Stimulated activated CD8-positive, alpha-beta memory T cell treated with anti-CD3 and anti-CD28 coated beads, Interleukin-15, amount 100 ng/mL, for 24 hours (primary cell): Measurements from ENCODE around the gene HOXA1.

Experiments
- DNase-seq: peaks from one replicate; pipeline ENCODE4 v3.0.0-alpha.2; 2020; ENCODE audit warnings: low read depth

HOXA1 gene

DNA sequence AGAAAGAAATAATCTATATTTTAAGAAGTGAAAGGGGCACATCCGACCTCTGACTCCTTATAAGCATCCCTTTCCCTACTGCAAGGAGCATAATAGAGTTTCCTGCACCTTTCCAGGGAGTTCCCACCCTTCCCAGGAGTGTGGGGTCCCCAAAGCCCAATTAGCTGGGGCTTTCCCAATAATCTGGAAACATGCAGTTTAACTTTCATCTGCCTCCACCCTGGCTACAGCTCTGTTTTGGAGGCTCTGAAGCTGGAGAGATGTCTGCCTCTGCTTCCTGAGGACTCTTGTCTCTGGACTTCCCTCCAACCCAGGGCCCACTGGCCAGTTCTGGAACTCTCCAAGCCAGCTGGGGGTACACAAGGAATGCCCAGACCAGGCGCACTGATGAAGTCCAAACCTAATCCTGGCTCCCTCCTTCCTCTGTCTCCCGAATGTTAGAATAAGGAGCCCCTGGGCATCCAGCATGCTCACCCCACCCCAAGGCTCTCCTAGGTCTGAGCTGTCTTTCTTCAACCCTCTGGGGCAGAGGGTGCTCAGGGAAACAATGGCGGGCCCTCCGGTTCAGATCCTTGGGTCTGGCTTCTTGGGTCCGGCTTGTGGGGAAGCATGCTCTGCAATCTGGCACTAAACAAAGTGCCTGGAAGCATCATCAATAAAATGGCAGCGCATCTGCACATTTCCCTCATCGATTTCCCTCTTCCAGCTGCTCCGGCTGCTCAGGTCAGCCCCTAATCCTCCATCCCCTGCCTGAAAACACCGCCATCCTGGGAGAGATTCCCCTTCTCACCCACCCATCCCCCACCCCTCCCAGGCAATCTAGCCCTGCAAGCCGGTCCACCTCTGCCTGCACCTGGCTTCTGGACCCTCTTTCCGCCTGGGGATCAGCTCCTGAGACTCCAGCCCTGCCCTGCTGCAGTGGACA lies 21.4 kb upstream of the HOXA1 start:
- DNase-seq, result no peak

DNA sequence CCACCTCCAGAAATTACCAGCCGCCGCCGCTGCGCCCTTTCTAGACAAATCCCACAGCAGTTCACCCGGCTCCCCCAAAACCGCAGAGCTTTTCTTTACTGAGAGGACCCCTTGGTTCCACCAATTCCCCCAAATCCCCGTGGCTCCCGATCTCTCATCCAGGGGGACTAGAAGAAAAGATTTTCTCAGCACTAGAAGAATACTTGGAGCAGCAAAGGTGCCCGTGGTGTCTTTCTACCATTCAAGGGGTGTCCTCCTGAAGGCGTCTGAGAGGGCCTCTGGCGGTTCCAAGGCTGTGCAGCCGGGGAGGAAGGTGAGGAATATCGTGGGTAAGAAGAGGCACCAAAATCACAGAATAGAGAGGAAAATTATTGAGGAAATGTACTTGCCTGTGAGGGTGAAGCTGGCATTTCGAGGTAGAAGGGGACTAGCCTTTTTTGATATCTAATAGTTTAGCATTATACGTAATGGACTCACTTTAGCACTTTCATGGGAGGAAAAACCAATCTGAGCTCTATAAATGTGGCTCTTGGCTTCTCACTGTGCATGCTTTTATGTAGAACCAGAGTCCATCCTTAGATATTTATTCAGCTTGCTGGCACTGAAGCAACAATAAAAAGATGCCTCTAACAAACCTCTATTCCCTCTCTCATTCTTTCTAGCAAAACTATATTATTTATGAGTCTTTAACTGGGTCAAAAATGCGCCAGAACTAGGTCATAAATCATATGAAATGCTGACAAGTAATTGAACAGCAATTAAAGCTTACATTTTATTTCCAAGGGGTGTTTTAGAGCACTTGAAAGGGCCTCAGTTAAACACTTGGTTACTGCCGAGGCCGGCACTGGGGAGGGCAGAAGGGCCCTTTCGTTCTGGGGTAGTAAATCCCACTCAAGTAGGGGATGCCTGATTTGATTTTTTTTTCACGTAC lies 20.5 kb upstream of the HOXA1 start:
- DNase-seq, result no peak

DNA sequence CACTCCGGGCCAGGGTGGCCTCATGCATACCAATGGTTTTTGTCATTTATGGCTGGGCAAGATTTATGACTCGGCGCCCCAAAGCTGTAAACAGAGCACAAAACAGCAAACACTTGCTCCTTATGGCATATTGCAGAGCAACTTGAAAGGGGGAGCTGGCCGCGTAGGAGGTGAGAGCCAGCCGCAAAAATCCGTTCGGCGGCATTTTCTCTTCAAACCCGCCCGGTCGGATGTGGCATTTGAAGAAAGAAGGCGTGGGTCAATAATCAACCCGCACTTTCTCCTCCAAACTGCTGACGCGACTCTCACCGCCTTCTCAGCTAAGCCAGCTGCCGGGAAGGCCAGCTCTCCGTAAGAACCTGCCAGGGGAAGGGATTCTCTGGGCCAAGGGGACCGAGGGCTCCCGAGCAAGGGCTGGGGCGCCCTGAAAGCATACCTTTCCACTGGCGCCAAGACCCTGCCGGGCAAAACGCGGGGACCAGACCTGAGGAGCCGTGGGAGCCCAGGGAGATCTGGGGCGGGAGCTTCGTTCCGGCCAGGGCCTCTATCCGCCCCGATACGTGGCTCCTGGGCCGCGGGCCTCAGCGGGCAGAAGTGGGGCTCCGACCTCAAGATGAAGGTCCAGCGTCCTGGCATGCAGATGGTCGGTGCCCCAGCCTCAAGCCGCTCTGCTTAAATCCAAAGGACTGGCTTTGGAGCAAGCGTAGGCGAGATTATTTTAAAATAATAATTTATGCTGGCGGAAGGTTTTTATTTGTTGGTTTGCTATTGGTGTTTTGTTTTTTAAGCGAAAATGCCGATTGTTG lies 19.6 kb upstream of the HOXA1 start:
- DNase-seq, result no peak

- no peak for DNase-seq
These were observed 19.1 kb upstream of the HOXA1 start for GRCh38 chr7:27114881-27115220.

DNA sequence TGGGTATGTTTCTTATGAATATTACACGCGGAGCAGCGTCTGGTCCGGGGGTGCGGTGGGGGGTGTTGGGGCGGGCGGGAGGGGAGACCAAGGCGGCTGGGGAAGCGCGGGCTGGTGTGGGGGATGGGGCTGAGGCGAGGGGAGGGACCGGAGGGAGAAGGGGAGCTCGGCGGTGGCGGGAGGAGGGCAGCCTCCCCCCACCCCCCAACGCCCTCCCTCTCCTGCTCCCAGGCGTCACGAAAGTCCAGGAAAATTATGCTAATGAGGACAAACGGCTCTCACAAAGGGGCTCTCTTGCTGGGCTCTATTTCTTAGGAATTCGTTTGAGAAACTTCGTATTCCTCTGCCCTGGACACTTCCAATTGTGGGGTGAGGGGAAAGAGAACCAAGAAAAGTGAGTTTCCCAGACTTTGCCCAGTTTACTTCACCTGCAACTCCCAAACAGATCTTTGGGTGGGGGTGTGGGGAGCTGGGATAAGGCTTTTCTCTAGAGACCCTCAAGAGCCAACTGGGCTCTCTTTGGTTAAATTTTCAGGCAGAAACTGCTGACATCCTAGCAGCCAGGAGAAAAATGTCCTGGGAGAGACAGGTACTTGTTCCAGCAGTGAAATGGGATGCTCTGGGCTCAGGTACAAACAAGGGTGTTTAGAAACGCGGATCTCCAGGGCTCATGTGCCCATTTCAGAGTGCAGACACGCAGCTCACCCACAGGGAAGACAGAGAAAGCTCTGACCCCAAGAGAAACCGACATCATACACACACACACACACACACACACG lies 18.4 kb upstream of the HOXA1 start:
- DNase-seq, result no peak

- no peak for DNase-seq
These were observed 17.5 kb upstream of the HOXA1 start for GRCh38 chr7:27112955-27113949.

DNA sequence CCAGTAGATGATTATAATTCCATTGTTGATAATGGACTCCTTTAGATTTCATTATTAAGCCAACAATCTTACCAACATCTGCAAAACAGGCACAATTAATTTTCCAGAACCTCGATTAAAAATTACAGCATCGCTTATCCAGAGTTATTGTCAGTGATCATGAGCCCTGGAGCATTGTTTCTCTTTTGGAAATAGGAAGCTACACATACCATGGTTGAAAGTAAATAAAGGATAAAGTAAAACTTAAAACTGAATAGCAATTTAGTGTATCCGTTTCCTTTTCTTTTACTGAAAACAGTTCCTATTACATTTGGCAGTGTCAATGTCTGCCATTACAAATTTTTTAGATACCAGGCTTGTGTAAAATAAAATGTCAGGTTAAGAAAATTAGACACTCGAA lies 16.6 kb upstream of the HOXA1 start:
- no peak for DNase-seq

DNA sequence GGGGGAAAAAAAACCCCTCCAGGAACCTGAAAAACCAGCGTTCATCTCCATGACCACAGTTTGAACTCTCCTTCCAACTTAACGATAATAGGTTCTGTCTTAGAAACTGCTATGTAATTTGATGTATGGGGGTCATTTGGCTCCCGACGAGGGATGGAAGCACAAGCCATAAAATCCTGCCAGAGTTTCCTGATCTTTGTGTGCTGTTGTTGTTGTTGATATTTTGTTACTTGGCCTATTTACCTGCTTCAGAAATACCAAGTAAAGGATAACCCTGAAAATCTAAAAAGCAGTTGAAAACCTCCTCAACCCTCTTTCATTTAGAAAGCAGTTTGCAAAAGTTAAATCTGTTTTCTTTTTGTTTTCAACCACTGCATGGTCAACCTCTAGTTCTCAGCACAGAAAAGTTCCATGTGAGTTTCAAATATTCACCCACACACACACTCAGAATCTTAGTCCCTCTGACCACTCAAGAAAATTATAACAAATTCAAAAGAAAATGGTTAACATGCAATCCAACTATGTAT lies 16.0 kb upstream of the HOXA1 start:
- DNase-seq, result no peak

DNA sequence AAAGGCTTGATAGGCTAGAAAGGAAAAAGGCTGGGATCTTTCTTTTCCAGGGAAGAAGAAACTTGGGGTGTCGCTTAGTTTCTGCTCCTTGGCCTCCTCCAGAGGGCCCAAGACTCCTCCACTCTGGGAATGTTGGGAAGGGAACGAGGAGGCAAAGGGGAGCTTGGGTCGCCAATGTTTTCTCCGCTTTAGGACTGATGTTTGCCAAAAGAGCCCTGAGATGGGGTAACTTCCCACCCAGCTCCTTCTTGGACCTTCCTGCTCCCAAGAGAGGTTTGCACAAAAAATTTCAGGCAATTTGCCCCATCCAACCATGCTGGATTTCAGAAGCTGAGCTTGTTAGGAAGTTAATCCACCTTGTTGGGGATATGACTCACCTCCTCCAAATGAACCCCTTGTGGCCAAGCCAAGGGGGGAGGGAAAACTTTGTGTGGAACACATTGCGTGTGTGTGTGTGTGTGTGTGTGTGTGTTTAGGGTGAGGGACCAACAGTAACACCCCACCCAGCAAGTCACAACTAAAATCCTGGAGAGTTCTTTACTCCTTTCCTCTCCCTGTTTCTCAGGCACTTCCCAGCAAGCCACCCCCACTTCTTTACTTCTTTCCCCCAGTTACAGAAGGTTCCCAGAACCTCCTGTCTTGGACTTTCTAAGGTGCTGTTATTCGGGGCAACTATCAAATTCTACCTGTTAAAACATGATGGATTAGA lies 15.4 kb upstream of the HOXA1 start:
- DNase-seq, result no peak

DNA sequence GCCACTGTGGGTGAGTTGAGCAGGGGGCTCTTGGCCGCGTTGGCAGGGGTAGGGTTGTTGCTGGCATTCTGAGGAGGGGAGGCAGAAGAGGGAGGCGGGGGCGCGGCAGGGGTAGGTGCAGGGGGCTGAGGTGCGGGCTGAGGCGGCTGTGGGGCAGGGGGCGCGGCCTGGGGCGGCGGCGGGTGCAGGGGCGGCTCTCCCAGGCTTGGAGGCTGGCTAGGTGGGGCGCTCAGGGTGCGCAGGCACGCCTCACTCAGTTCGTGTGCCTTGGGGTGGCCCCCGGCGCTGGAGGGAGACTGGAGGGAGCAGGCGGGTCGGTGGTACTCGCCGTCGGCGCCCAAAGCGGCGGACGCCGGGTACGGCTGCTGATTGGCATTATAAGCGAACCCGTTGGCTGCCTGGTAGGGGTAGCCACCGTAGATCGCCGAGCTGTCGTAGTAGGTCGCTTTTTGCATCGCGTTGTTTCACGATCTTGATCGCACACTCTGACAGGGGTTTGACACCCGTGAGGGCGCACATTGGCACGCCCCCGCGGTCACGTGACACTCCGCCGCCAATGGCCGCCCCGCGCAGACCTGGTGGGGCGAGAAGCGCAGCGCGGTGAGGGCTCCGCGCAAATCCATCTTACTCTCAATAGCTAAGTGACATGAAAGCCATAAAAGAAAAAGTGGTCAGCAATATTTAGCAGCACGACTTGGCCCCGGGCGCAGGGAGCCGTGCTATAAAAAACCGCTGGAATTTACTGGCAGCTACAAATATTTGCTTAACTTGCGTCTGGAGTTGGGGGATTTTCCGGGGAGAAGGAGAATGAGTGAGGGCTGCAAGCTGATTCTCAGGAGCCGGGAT lies 14.6 kb upstream of the HOXA1 start:
- no peak for DNase-seq

- no peak for DNase-seq
These were observed 13.8 kb upstream of the HOXA1 start for GRCh38 chr7:27109466-27110185.

GRCh38 chr7:27108390-27109127 lies 12.8 kb upstream of the HOXA1 start:
- no peak for DNase-seq

- DNase-seq, result no peak
These were observed 11.9 kb upstream of the HOXA1 start for GRCh38 chr7:27107391-27108381.

DNA sequence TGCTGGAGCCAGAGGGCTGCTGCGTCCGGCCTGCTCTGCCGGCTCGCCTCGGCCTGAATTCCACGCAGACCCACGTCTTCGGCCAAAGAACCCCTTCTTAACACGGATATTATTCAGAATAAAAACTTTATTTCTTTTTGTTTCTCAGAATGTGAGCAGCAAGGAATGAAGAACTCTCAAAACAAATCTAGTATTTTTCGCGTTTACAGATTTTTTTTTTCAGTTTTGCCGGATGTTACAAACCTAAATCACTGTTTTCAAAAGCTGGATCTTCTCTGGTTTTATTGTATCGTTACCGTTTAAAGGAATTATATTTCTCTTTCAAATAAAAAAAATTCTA lies 11.1 kb upstream of the HOXA1 start:
- DNase-seq, result no peak

GRCh38 chr7:27106181-27106900 lies 10.5 kb upstream of the HOXA1 start:
- DNase-seq, result no peak
